K562 (cell line): ENCODE measurements around the gene LAMA4. TPM values are rescaled to one million over a fixed set of nuclear protein-coding genes. Genes with fewer than 3 reads are reported as not detected.

Experiments
- ATAC-seq: fragments of 200-7000 bp; cut with Tn5 transposase; 3 replicates; pipeline ENCODE4 v1.9.1; 2020; ENCODE audit warnings: moderate library complexity
- BruUV-seq: library from RNA; stranded (reverse); fragments of 400-500 nt; replicated peaks from 2 replicates; lab custom pipeline; 2021; lab: Mats Ljungman, UMichigan
- CTCF ChIA-PET: fragments of 300-600 bp; formaldehyde crosslinking; extraction: SDS; loops from one replicate; lab custom pipeline; 2021; ENCODE audit warnings: low intra/inter-chr PET ratio; lab: Yijun Ruan, JAX
- POLR2A ChIA-PET: fragments of 300-600, 350-650 bp; sonication (Branson Sonifier 250); formaldehyde crosslinking; extraction: SDS; loops from one replicate; lab custom pipeline; 2021; ENCODE audit warnings: antibody characterized with exemption, inconsistent platforms; lab: Yijun Ruan, JAX
- DNase-seq, 4 experiments: peaks; one replicate each; pipeline versions ENCODE4 v3.0.0 to v3.0.0-alpha.2; 2011 to 2018; ENCODE audit warnings: low spot score in 3 of 4, mixed read lengths in 3 of 4; ENCODE audit errors: extremely low read depth in 1 of 4
- FAIRE-seq: peaks from 2 replicates; lab custom pipeline; 2011; peaks lifted over from hg19 to GRCh38; lab: Jason Lieb, UNC
- H2AFZ ChIP-seq: 2 replicates; pipeline ENCODE4 v1.6.0; 2011; ENCODE audit warnings: low read depth, low read length, control low read depth, inconsistent platforms
- H3K27ac ChIP-seq: fragments of 200-600 bp; 3 replicates; pipeline ENCODE4 v1.8.0; 2011; ENCODE audit warnings: low read depth, mild to moderate bottlenecking, control low read depth, inconsistent platforms, low read length, moderate library complexity, mixed read lengths; ENCODE audit errors: extremely low read depth
- H3K27me3 ChIP-seq, 2 experiments: fragments of 300-600 bp in 1 of 2; 2 replicates in 1 of 2; 3 replicates in 1 of 2; pipeline versions ENCODE4 v1.6.0 to v1.8.0; 2011; ENCODE audit warnings: inconsistent platforms in 2 of 2, low read length in 2 of 2, mild to moderate bottlenecking in 1 of 2, mixed read lengths in 1 of 2, moderate library complexity in 1 of 2; ENCODE audit not compliant: control insufficient read depth in 2 of 2, insufficient read depth in 2 of 2
- H3K36me3 ChIP-seq: fragments of 300-600 bp; 3 replicates; pipeline ENCODE4 v1.8.0; 2011; ENCODE audit warnings: mild to moderate bottlenecking, low read length, inconsistent platforms; ENCODE audit not compliant: control insufficient read depth, insufficient read depth
- H3K4me1 ChIP-seq, 2 experiments: fragments of 200-600 bp in 1 of 2; replicated peaks in 1 of 2; 2 replicates in 1 of 2; 3 replicates in 1 of 2; pipeline versions ENCODE4 v1.5.1 to v1.8.0; 2011; ENCODE audit warnings: inconsistent platforms in 2 of 2, low read length in 2 of 2, mild to moderate bottlenecking in 1 of 2, mixed read lengths in 1 of 2, moderate library complexity in 1 of 2; ENCODE audit not compliant: control insufficient read depth in 2 of 2, insufficient read depth in 2 of 2
- H3K4me2 ChIP-seq: 2 replicates; pipeline ENCODE4 v1.6.1; 2011; ENCODE audit warnings: low read length, control low read depth, inconsistent platforms, mixed read lengths; ENCODE audit not compliant: insufficient read depth
- H3K4me3 ChIP-seq: fragments of 200-600 bp; sonication (generic), shearing (Covaris generic); 2 replicates; pipeline ENCODE4 v1.5.1; 2016; ENCODE audit warnings: control low read depth, inconsistent platforms
- H3K79me2 ChIP-seq: fragments of 200-600 bp; 3 replicates; pipeline ENCODE4 v1.8.0; 2011; ENCODE audit warnings: low read length, inconsistent platforms; ENCODE audit not compliant: control insufficient read depth, insufficient read depth
- H3K9ac ChIP-seq, 2 experiments: 2 replicates each; pipeline versions ENCODE4 v1.6.0 to v1.6.1; 2011; ENCODE audit warnings: low read depth in 2 of 2, low read length in 2 of 2, control low read depth in 1 of 2, inconsistent platforms in 1 of 2, mild to moderate bottlenecking in 1 of 2, mixed read lengths in 1 of 2; ENCODE audit not compliant: insufficient read depth in 1 of 2
- H3K9me1 ChIP-seq: one replicate; pipeline ENCODE4 v1.6.0; 2011; ENCODE audit warnings: inconsistent platforms, mild to moderate bottlenecking, low read length, moderate library complexity; ENCODE audit not compliant: control insufficient read depth, insufficient read depth
- H3K9me3 ChIP-seq: replicated peaks from 2 replicates; pipeline ENCODE4 v1.5.1; 2011; ENCODE audit warnings: low read depth, low read length, inconsistent platforms; ENCODE audit not compliant: control insufficient read depth, insufficient read depth
- H4K20me1 ChIP-seq: replicated peaks from 2 replicates; pipeline ENCODE4 v1.6.1; 2011; ENCODE audit warnings: low read length, inconsistent platforms, mixed read lengths; ENCODE audit not compliant: control insufficient read depth, insufficient read depth
- CHAMP1 ChIP-seq: fragments of 450-650 bp; IDR thresholded peaks from 2 replicates; pipeline ENCODE4 v1.6.1; 2016; ENCODE audit warnings: mild to moderate bottlenecking
- FOXA1 ChIP-seq: fragments of 450-650 bp; IDR thresholded peaks from 2 replicates; pipeline ENCODE4 v1.6.1; 2016; ENCODE audit warnings: mild to moderate bottlenecking, borderline replicate concordance
- GMEB1 ChIP-seq: fragments of 250-450 bp; sonication (Bioruptor Pico); IDR thresholded peaks from 2 replicates; pipeline ENCODE4 v1.4.0; 2020; ENCODE audit warnings: mild to moderate bottlenecking
- KLF10 ChIP-seq: fragments of 250-450 bp; sonication (Bioruptor Pico); IDR thresholded peaks from 2 replicates; pipeline ENCODE4 v1.6.1; 2021; ENCODE audit warnings: matching md5 sums
- NR2C1 ChIP-seq, 2 experiments: fragments of 450-650 bp; IDR thresholded peaks; 2 replicates each; pipeline ENCODE4 v1.6.1; 2017; ENCODE audit warnings: mild to moderate bottlenecking in 2 of 2, antibody characterized with exemption in 1 of 2, inconsistent platforms in 1 of 2, missing compliant biosample characterization in 1 of 2, missing genetic modification characterization in 1 of 2
- PHF20 ChIP-seq: fragments of 450-650 bp; IDR thresholded peaks from 2 replicates; pipeline ENCODE4 v1.6.1; 2018; ENCODE audit not compliant: partially characterized antibody
- PRPF4 ChIP-seq: fragments of 200-400 bp; formaldehyde crosslinking; IDR thresholded peaks from one replicate; pipeline ENCODE4 v1.6.1; 2017; ENCODE audit warnings: low read length, low read depth, mild to moderate bottlenecking; ENCODE audit not compliant: insufficient read depth, poor library complexity, severe bottlenecking
- ZNF57 ChIP-seq: fragments of 450-650 bp; formaldehyde crosslinking; IDR thresholded peaks from 2 replicates; pipeline ENCODE4 v1.4.0; 2020; ENCODE audit warnings: mild to moderate bottlenecking, moderate library complexity
- ZNF764 ChIP-seq: fragments of 250-450 bp; sonication (Bioruptor Pico); IDR thresholded peaks from 2 replicates; pipeline ENCODE4 v1.4.0; 2020; ENCODE audit warnings: low read depth, mild to moderate bottlenecking, moderate library complexity
- WGBS: fragments of 100-300 bp; shearing (Covaris generic); methylation state at CpG from one replicate; pipeline ENCODE4 v1.1.6; 2016; ENCODE audit warnings: low coverage, mixed read lengths; ENCODE audit not compliant: insufficient coverage; ENCODE audit errors: missing lambda C conversion rate; 5-methylcytosine and 5-hydroxymethylcytosine counted together
- in situ Hi-C: fragments of 300-500 bp; cut with MboI; formaldehyde crosslinking; loops from 4 replicates; pipeline ENCODE4 v1.15.0; 2018; ENCODE audit warnings: inconsistent platforms, mixed read lengths
- intact Hi-C: fragments of 100-400 bp; cut with micrococcal nuclease; formaldehyde crosslinking; loops from 2 replicates; pipeline ENCODE4 v1.14.2; 2022
- polyA plus RNA-seq, 8 experiments: library from polyadenylated mRNA; depleted of rRNA in 4 of 8; stranded (reverse) in 5 of 8; unstranded in 3 of 8; fragments of >200 nt; fragmentation: Nextera tagmentation in 2 of 8; fragmentation: Illumina TruSeq in 1 of 8; extraction: Ambion mirVana in 2 of 8; extraction: Trizol in 1 of 8; gene quantifications; 2 replicates each; pipeline versions ENCODE4 v1.2.1 to v1.2.3, GENCODE V29; 2011 to 2014; ENCODE audit warnings: inconsistent platforms in 1 of 8, missing spikeins in 1 of 8
- total RNA-seq, 7 experiments: library from RNA; depleted of rRNA in 6 of 7; stranded (reverse); fragments of >200 nt in 6 of 7; fragmentation: Illumina TruSeq in 2 of 7; extraction: Trizol in 2 of 7; gene quantifications; 2 replicates each; pipeline versions ENCODE4 v1.2.1 to v1.2.3, GENCODE V29; 2011 to 2021; ENCODE audit warnings: low replicate concordance in 1 of 7
- TF ChIP-seq, protein P1 (sequence below): fragments of 150-350 bp; conservative IDR thresholded peaks from 2 replicates; pipeline ENCODE4 v1.6.1; 2014; ENCODE audit warnings: low read length

The LAMA4 gene
- total and polyA plus RNA-seq, 9 of the 15 experiments (the other 6 are each of a cell fraction or from before 2014, with no cell fraction given), result 0.05 to 2.9 (median 0.51) TPM

DNA sequence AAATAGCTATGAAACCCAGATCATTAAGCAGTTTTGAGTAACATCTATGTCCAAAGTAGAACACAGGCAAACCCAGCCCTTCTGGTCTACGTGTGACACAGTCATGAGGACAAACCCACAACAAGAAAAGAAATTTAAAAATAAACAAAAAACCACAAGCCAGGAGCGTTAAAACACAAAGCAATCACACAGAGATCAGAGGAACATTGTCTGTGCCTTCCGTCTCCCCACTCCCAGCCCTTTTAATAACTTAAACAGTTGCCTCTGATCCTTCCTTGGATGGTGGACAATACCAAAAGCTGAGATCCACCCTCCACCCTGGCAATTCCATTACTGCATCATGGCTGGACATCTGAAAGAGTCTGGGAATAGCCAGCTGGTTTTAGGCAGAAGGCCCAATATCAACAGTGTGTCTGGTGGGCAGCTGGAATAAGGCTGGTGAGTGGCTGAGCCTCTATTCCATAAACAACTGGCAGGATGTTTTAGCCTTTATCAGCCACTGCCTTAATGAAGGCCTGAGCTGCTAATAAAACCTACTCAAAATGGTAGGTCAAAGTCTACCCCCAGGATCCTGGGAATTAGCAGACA, 15.7 kb upstream of the LAMA4 start:
- WGBS, result 2% methylated on average over 3 of the region's 3 CpGs
- FAIRE-seq (no peak), ATAC-seq (no peak), DNase-seq (no peak)
- 0 out of 5 replicates have a peak, but pooled peaks cover 0 to 4% of the 10 kb centered on the region in 2 experiments for H3K27me3 ChIP-seq
- H3K79me2 ChIP-seq, result no peaks in the 10 kb centered on the region
- ChIA-PET POLR2A (interaction anchor here (0.7 kb wide), 1 partner anchor 490 kb away, joined by 3 read pairs; no protein-coding TSS in a partner anchor), CTCF (no interaction called here)
- H2AFZ ChIP-seq, result no peak overlapping the region
- H3K9me3 ChIP-seq, result no peaks in the 10 kb centered on the region
- H3K9ac ChIP-seq, result no peak overlapping the region
- intact Hi-C loops, result no loop called here
- no TSS peak for BruUV-seq
- H3K4me2 ChIP-seq, result no peak overlapping the region
- no peaks in the 10 kb centered on the region for H4K20me1 ChIP-seq
- no peaks in the 10 kb centered on the region for H3K9me1 ChIP-seq
- in situ Hi-C loops, result no loop called here
- no peaks in the 10 kb centered on the region for H3K36me3 ChIP-seq
- H3K27ac ChIP-seq, result no peak overlapping the region
- H3K4me3 ChIP-seq, result no peak overlapping the region
- TF ChIP-seq FOXA1, result no peak
- no peak for TF ChIP-seq NR2C1 (IDR thresholded peaks at IDR 0.05)
- no peak for TF ChIP-seq NR2C1 (tag; IDR thresholded peaks at IDR 0.05)
- no peak for TF ChIP-seq GMEB1 (CRISPR knock-in tag)
- no peak for TF ChIP-seq ZNF57 (CRISPR knock-in tag)
- TF ChIP-seq PHF20, result no peak
- TF ChIP-seq KLF10 (CRISPR knock-in tag), result no peak
- TF ChIP-seq PRPF4, result no peak
- TF ChIP-seq, protein P1, sequence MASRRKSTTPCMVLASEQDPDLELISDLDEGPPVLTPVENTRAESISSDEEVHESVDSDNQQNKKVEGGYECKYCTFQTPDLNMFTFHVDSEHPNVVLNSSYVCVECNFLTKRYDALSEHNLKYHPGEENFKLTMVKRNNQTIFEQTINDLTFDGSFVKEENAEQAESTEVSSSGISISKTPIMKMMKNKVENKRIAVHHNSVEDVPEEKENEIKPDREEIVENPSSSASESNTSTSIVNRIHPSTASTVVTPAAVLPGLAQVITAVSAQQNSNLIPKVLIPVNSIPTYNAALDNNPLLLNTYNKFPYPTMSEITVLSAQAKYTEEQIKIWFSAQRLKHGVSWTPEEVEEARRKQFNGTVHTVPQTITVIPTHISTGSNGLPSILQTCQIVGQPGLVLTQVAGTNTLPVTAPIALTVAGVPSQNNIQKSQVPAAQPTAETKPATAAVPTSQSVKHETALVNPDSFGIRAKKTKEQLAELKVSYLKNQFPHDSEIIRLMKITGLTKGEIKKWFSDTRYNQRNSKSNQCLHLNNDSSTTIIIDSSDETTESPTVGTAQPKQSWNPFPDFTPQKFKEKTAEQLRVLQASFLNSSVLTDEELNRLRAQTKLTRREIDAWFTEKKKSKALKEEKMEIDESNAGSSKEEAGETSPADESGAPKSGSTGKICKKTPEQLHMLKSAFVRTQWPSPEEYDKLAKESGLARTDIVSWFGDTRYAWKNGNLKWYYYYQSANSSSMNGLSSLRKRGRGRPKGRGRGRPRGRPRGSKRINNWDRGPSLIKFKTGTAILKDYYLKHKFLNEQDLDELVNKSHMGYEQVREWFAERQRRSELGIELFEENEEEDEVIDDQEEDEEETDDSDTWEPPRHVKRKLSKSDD, result no peak
- TF ChIP-seq ZNF764, result no peak
- TF ChIP-seq CHAMP1, result no peak
- H3K4me1 ChIP-seq, result no peaks in the 10 kb centered on the region
